IMR-90 (cell line): ENCODE results near the gene MED12L. TPM values are rescaled to one million over a fixed set of nuclear protein-coding genes. Genes with fewer than 3 reads are reported as not detected.

Experiments used
- ATAC-seq: fragments of 200-7000 bp; cut with Tn5 transposase; 2 replicates; pipeline ENCODE4 v1.9.1; 2020; ENCODE audit warnings: low read depth, mild to moderate bottlenecking, moderate library complexity
- BruUV-seq: library from RNA; stranded (reverse); fragments of 400-500 nt; replicated peaks from 2 replicates; lab custom pipeline; 2021; lab: Mats Ljungman, UMichigan
- CTCF ChIA-PET: fragments of 300-600 bp; formaldehyde crosslinking; extraction: SDS; loops from one replicate; lab custom pipeline; 2021; ENCODE audit warnings: antibody characterized with exemption; lab: Yijun Ruan, JAX
- POLR2A ChIA-PET: fragments of 300-600 bp; sonication (Branson Sonifier 250); formaldehyde crosslinking; loops from one replicate; lab custom pipeline; 2022; ENCODE audit warnings: antibody characterized with exemption; ENCODE audit not compliant: unreplicated experiment; lab: Charles Lee
- DNase-seq: peaks from one replicate; pipeline ENCODE4 v3.0.0; 2013
- H2AFZ ChIP-seq: replicated peaks from 2 replicates; pipeline ENCODE3; 2013; ENCODE audit warnings: low read length, mild to moderate bottlenecking; ENCODE audit not compliant: poor library complexity
- H2AK5ac ChIP-seq: 2 replicates; pipeline ENCODE4 v1.6.1; 2013; ENCODE audit warnings: low read depth, low read length, inconsistent platforms
- H2AK9ac ChIP-seq: replicated peaks from 2 replicates; pipeline ENCODE3; 2013; ENCODE audit warnings: mild to moderate bottlenecking, low read depth, low read length, moderate library complexity; ENCODE audit not compliant: poor library complexity
- H2BK120ac ChIP-seq: 2 replicates; pipeline ENCODE4 v1.6.1; 2013; ENCODE audit warnings: low read depth, low read length, inconsistent platforms
- H2BK15ac ChIP-seq: 3 replicates; pipeline ENCODE4 v1.6.1; 2013; ENCODE audit warnings: low read depth, low read length, inconsistent platforms
- H2BK20ac ChIP-seq: 2 replicates; pipeline ENCODE4 v1.6.1; 2013; ENCODE audit warnings: low read depth, mild to moderate bottlenecking, inconsistent platforms, low read length, moderate library complexity
- H2BK5ac ChIP-seq: 2 replicates; pipeline ENCODE4 v1.6.1; 2013; ENCODE audit warnings: mild to moderate bottlenecking, low read depth, low read length, inconsistent platforms; ENCODE audit not compliant: poor library complexity, severe bottlenecking
- H3K14ac ChIP-seq: replicated peaks from 2 replicates; pipeline ENCODE4 v1.6.1; 2013; ENCODE audit warnings: low read depth, low read length, inconsistent platforms
- H3K18ac ChIP-seq: 2 replicates; pipeline ENCODE4 v1.6.1; 2013; ENCODE audit warnings: low read depth, low read length, control low read depth
- H3K23ac ChIP-seq: 2 replicates; pipeline ENCODE4 v1.6.1; 2013; ENCODE audit warnings: low read depth, low read length, inconsistent platforms
- H3K27ac ChIP-seq: 2 replicates; pipeline ENCODE4 v1.5.1; 2013; ENCODE audit warnings: mild to moderate bottlenecking, control low read depth, low read length; ENCODE audit not compliant: insufficient read depth
- H3K27me3 ChIP-seq: 2 replicates; pipeline ENCODE4 v1.6.1; 2013; ENCODE audit warnings: low read length; ENCODE audit not compliant: control insufficient read depth, insufficient read depth
- H3K36me3 ChIP-seq: 2 replicates; pipeline ENCODE4 v1.6.1; 2013; ENCODE audit warnings: low read length, mixed read lengths; ENCODE audit not compliant: control insufficient read depth, insufficient read depth
- H3K4ac ChIP-seq: 2 replicates; pipeline ENCODE4 v1.6.1; 2013; ENCODE audit warnings: low read depth, low read length, inconsistent platforms
- H3K4me1 ChIP-seq: 2 replicates; pipeline ENCODE4 v1.6.1; 2013; ENCODE audit warnings: low read length, mixed read lengths; ENCODE audit not compliant: control insufficient read depth, insufficient read depth
- H3K4me2 ChIP-seq: 2 replicates; pipeline ENCODE4 v1.6.1; 2013; ENCODE audit warnings: low read depth, mild to moderate bottlenecking, control low read depth, low read length, moderate library complexity
- H3K4me3 ChIP-seq: 2 replicates; pipeline ENCODE4 v1.5.1; 2013; ENCODE audit warnings: low read depth, mild to moderate bottlenecking, control low read depth, low read length, moderate library complexity; ENCODE audit not compliant: insufficient read depth
- H3K56ac ChIP-seq: 2 replicates; pipeline ENCODE4 v1.6.1; 2013; ENCODE audit warnings: low read length, inconsistent platforms; ENCODE audit not compliant: insufficient read depth; ENCODE audit errors: extremely low read depth
- H3K79me1 ChIP-seq, 2 experiments: 2 replicates each; pipeline ENCODE4 v1.6.1; 2013; ENCODE audit warnings: low read length in 2 of 2, inconsistent platforms in 1 of 2, low read depth in 1 of 2
- H3K9ac ChIP-seq: 2 replicates; pipeline ENCODE4 v1.6.1; 2013; ENCODE audit warnings: low read depth, low read length, control low read depth
- H3K9me1 ChIP-seq: 2 replicates; pipeline ENCODE4 v1.6.1; 2013; ENCODE audit warnings: low read length, inconsistent platforms; ENCODE audit not compliant: insufficient read depth
- H3K9me3 ChIP-seq: 2 replicates; pipeline ENCODE4 v1.6.1; 2013; ENCODE audit warnings: low read length; ENCODE audit not compliant: control insufficient read depth, insufficient read depth
- H4K20me1 ChIP-seq: 2 replicates; pipeline ENCODE4 v1.6.1; 2013; ENCODE audit warnings: low read length, inconsistent platforms; ENCODE audit not compliant: insufficient read depth
- H4K5ac ChIP-seq: 2 replicates; pipeline ENCODE4 v1.6.1; 2013; ENCODE audit warnings: mild to moderate bottlenecking, low read depth, low read length, control low read depth
- H4K8ac ChIP-seq, 2 experiments: 2 replicates each; pipeline ENCODE4 v1.6.1; 2013; ENCODE audit warnings: low read depth in 2 of 2, low read length in 2 of 2, control low read depth in 1 of 2, inconsistent platforms in 1 of 2
- H4K91ac ChIP-seq: 2 replicates; pipeline ENCODE4 v1.6.1; 2013; ENCODE audit warnings: low read depth, low read length, inconsistent platforms; ENCODE audit not compliant: insufficient read depth
- BHLHE40 ChIP-seq: fragments of 150-350 bp; IDR thresholded peaks from 2 replicates; pipeline ENCODE4 v1.6.1; 2016; ENCODE audit warnings: mild to moderate bottlenecking, low read depth, low read length
- CEBPB ChIP-seq: IDR thresholded peaks from 2 replicates; pipeline ENCODE4 v1.6.1; 2012; ENCODE audit warnings: low read depth, low read length, improper control_type of control experiment
- CHD1 ChIP-seq: IDR thresholded peaks from 2 replicates; pipeline ENCODE4 v1.6.1; 2012; ENCODE audit warnings: low read depth, low read length, improper control_type of control experiment
- FOS ChIP-seq: fragments of 150-350 bp; IDR thresholded peaks from 2 replicates; pipeline ENCODE4 v1.6.1; 2016; ENCODE audit warnings: low read depth, low read length
- MAFK ChIP-seq: IDR thresholded peaks from 2 replicates; pipeline ENCODE4 v1.6.1; 2012; ENCODE audit warnings: low read depth, low read length, improper control_type of control experiment
- MAZ ChIP-seq: IDR thresholded peaks from 2 replicates; pipeline ENCODE4 v1.6.1; 2012; ENCODE audit warnings: low read depth, mild to moderate bottlenecking, low read length, improper control_type of control experiment, moderate library complexity, borderline replicate concordance
- MXI1 ChIP-seq: IDR thresholded peaks from 2 replicates; pipeline ENCODE4 v1.6.1; 2012; ENCODE audit warnings: low read depth, mild to moderate bottlenecking, low read length, moderate library complexity, borderline replicate concordance
- NFE2L2 ChIP-seq: fragments of 150-350 bp; IDR thresholded peaks from 2 replicates; pipeline ENCODE4 v1.6.1; 2016; ENCODE audit warnings: low read depth, mild to moderate bottlenecking, low read length
- POLR2A ChIP-seq: IDR thresholded peaks from 2 replicates; pipeline ENCODE4 v1.6.1; 2012; ENCODE audit warnings: mild to moderate bottlenecking, low read depth, low read length
- RAD21 ChIP-seq: IDR thresholded peaks from 2 replicates; pipeline ENCODE4 v1.6.1; 2012; ENCODE audit warnings: low read length, improper control_type of control experiment
- RCOR1 ChIP-seq: IDR thresholded peaks from 2 replicates; pipeline ENCODE4 v1.6.1; 2012; ENCODE audit warnings: mild to moderate bottlenecking, low read length, improper control_type of control experiment; ENCODE audit not compliant: insufficient replicate concordance
- RFX5 ChIP-seq: IDR thresholded peaks from 2 replicates; pipeline ENCODE4 v1.8.0; 2012; ENCODE audit warnings: low read depth, mild to moderate bottlenecking, low read length, moderate library complexity
- SMC3 ChIP-seq: fragments of 150-350 bp; IDR thresholded peaks from 2 replicates; pipeline ENCODE4 v1.6.1; 2016; ENCODE audit warnings: low read depth, mild to moderate bottlenecking, antibody characterized with exemption, low read length, moderate library complexity
- USF2 ChIP-seq: fragments of 150-350 bp; IDR thresholded peaks from 2 replicates; pipeline ENCODE4 v1.6.1; 2017; ENCODE audit warnings: mild to moderate bottlenecking, antibody characterized with exemption, low read length, low read depth
- WGBS, 2 experiments: methylation state at CpG; one replicate each; pipeline versions ENCODE4 v1.1.5 to v1.1.7; 2013; ENCODE audit warnings: missing lambda C conversion rate in 2 of 2; ENCODE audit not compliant: insufficient read length in 1 of 2; ENCODE audit errors: extremely low coverage in 2 of 2; 5-methylcytosine and 5-hydroxymethylcytosine counted together
- dilution Hi-C: fragments of 300-500 bp; cut with HindIII; formaldehyde crosslinking; loops from one replicate; pipeline ENCODE4 v1.14.3; 2018; ENCODE audit warnings: low sequenced_read_pairs; ENCODE audit not compliant: unreplicated experiment
- in situ Hi-C: fragments of 300-500 bp; cut with MboI; formaldehyde crosslinking; loops from 3 replicates; pipeline ENCODE4 v1.14.3; 2019; ENCODE audit warnings: low sequenced_read_pairs, inconsistent platforms, mixed read lengths
- intact Hi-C: fragments of 100-400 bp; cut with micrococcal nuclease; formaldehyde crosslinking; loops from 2 replicates; pipeline ENCODE4 v1.10.0; 2022
- polyA plus RNA-seq, 3 experiments: library from polyadenylated mRNA; depleted of rRNA; stranded (reverse); fragments of >200 nt; gene quantifications; 2 replicates each; pipeline ENCODE4 v1.2.3, GENCODE V29; 2012; ENCODE audit warnings: low replicate concordance in 1 of 3
- total RNA-seq: library from RNA; depleted of rRNA; stranded (reverse); fragments of >200 nt; gene quantifications from 2 replicates; pipeline ENCODE4 v1.2.3, GENCODE V29; 2012
- TF ChIP-seq, protein P1 (sequence below): fragments of 150-350 bp; IDR thresholded peaks from 2 replicates; pipeline ENCODE4 v1.6.1; 2016; ENCODE audit warnings: low read depth, mild to moderate bottlenecking, low read length, moderate library complexity, borderline replicate concordance
- TF ChIP-seq, protein P2 (sequence below): conservative IDR thresholded peaks from 2 replicates; pipeline ENCODE4 v1.5.1; 2012; ENCODE audit warnings: mild to moderate bottlenecking, low read depth, low read length, improper control_type of control experiment

MED12L gene
- total and polyA plus RNA-seq, 2 of the 4 experiments (the other 2 are of a cell fraction), result 0.05 to 0.18 TPM

- ChIA-PET CTCF (interaction anchor here (0.6 to 1.7 kb wide), 10 partner anchors 10 to 477 kb away, joined by 3 to 8 read pairs (median 4); no protein-coding TSS in a partner anchor), POLR2A (no interaction called here)
- H3K23ac ChIP-seq, result no peak overlapping the region
- H3K9ac ChIP-seq, result no peak overlapping the region
- DNase-seq (peak; percentile 78), ATAC-seq (peak; percentile 97)
- H3K9me3 ChIP-seq, result no peaks in the 10 kb centered on the region
- dilution Hi-C loops (no loop called here), intact Hi-C loops (loop anchor here (1.0 to 10.0 kb wide), 6 partner anchors 149 to 479 kb away; no protein-coding TSS in a partner anchor), in situ Hi-C loops (loop anchor here (5.0 to 10.0 kb wide), 4 partner anchors 142 to 473 kb away; no protein-coding TSS in a partner anchor)
- no peak overlapping the region for H3K4me3 ChIP-seq
- no CpG with 5 or more reads among the region's 3 CpGs for WGBS, 2 experiments
- H3K18ac ChIP-seq, result no peak overlapping the region
- H3K56ac ChIP-seq, result no peak overlapping the region
- no peaks in the 10 kb centered on the region; the same call in 1 of the 2 replicates for H3K4me1 ChIP-seq
- no peak overlapping the region for H3K4ac ChIP-seq
- H2AK9ac ChIP-seq, result no peak overlapping the region
- H3K27me3 ChIP-seq, result no peaks in the 10 kb centered on the region
- H4K91ac ChIP-seq, result no peak overlapping the region
- no peaks in the 10 kb centered on the region for H4K20me1 ChIP-seq
- no peak overlapping the region for H3K4me2 ChIP-seq
- no peak overlapping the region for H4K8ac ChIP-seq
- TF ChIP-seq, protein P1, sequence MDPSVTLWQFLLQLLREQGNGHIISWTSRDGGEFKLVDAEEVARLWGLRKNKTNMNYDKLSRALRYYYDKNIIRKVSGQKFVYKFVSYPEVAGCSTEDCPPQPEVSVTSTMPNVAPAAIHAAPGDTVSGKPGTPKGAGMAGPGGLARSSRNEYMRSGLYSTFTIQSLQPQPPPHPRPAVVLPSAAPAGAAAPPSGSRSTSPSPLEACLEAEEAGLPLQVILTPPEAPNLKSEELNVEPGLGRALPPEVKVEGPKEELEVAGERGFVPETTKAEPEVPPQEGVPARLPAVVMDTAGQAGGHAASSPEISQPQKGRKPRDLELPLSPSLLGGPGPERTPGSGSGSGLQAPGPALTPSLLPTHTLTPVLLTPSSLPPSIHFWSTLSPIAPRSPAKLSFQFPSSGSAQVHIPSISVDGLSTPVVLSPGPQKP, result no peak
- TF ChIP-seq MAZ (no peak), FOS (no peak), CHD1 (no peak), POLR2A (no peak), NFE2L2 (no peak), RFX5 (no peak), RAD21 (peak; percentile 74), MXI1 (no peak), CEBPB (no peak), USF2 (no peak), RCOR1 (no peak), BHLHE40 (no peak), MAFK (no peak), SMC3 (peak; percentile 84)
- TF ChIP-seq, protein P2, sequence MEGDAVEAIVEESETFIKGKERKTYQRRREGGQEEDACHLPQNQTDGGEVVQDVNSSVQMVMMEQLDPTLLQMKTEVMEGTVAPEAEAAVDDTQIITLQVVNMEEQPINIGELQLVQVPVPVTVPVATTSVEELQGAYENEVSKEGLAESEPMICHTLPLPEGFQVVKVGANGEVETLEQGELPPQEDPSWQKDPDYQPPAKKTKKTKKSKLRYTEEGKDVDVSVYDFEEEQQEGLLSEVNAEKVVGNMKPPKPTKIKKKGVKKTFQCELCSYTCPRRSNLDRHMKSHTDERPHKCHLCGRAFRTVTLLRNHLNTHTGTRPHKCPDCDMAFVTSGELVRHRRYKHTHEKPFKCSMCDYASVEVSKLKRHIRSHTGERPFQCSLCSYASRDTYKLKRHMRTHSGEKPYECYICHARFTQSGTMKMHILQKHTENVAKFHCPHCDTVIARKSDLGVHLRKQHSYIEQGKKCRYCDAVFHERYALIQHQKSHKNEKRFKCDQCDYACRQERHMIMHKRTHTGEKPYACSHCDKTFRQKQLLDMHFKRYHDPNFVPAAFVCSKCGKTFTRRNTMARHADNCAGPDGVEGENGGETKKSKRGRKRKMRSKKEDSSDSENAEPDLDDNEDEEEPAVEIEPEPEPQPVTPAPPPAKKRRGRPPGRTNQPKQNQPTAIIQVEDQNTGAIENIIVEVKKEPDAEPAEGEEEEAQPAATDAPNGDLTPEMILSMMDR, result peak; percentile 77
- H3K14ac ChIP-seq, result no peak overlapping the region
- H2BK15ac ChIP-seq, result no peak overlapping the region
- 0 out of 2 replicates have a peak, but pooled peaks cover 3% of the 10 kb centered on the region for H3K9me1 ChIP-seq
- no peak overlapping the region for H2BK20ac ChIP-seq
- H3K36me3 ChIP-seq, result no peaks in the 10 kb centered on the region
- no TSS peak for BruUV-seq
- no peak overlapping the region for H3K27ac ChIP-seq
- H4K5ac ChIP-seq, result no peak overlapping the region
- H2AK5ac ChIP-seq, result no peak overlapping the region
- no peak overlapping the region for H2AFZ ChIP-seq
- no peak overlapping the region for H2BK5ac ChIP-seq
- no peaks in the 10 kb centered on the region for H3K79me1 ChIP-seq
- H2BK120ac ChIP-seq, result no peak overlapping the region
Measured at GRCh38 chr3:151439652-151440125, 354.2 kb downstream of the MED12L start.
